Uterus (tissue), 2 donors: ENCODE results near the gene GLYR1.

Experiments used
- POLR2A ChIP-seq, 2 donors: fragments of 450-650 bp; IDR thresholded peaks; one replicate each; pipeline ENCODE4 v1.6.1; 2016; ENCODE audit warnings: antibody characterized with exemption in 2 of 2, mild to moderate bottlenecking in 1 of 2, moderate library complexity in 1 of 2
- TF ChIP-seq, protein P1 (sequence below), 4 experiments: fragments of 200-600 bp in 2 of 4; fragments of 450-650 bp in 2 of 4; sonication (generic) in 2 of 4; IDR thresholded peaks; one replicate each; pipeline ENCODE4 v1.5.1; 2016 to 2019; ENCODE audit warnings: antibody characterized with exemption in 4 of 4, mild to moderate bottlenecking in 2 of 4, moderate library complexity in 1 of 4

DNA sequence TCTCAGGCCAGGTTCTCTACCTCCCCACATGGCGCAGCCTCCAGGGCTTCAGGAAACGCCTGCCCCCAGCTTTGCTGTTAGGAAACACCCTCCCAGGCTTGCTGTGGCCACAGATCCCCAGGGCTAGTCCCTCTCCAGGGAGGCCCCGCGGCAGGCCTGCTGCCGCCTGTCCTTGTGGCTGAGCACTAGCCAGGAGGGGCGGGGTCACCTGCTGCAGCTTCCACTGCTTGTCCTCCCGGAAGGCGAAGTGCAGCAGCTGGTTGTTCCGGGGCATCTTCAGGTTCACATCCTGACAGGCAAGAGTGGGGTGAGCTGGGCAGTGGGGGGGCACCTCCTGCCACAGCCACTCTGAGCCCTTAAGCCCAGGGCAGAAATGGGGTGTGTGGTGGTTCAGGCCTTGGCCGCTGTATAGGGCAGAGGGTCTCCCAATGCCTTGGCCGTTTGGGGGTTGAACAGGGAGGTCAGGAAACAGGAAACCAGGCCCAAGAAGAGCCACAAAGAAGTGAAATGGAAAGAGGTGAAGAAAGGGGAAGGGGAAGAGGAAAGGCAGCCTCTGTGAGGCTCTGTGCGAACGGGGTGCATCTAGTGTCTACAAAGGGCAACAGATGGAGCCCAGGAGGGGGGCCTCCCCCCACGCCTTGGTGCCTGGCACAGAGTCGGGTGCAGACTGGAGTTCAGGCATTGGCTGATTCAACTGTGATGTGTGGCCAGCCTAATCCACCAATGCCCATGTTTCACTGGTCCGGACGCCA, 46.6 kb downstream of the GLYR1 start:
- TF ChIP-seq, protein P1, sequence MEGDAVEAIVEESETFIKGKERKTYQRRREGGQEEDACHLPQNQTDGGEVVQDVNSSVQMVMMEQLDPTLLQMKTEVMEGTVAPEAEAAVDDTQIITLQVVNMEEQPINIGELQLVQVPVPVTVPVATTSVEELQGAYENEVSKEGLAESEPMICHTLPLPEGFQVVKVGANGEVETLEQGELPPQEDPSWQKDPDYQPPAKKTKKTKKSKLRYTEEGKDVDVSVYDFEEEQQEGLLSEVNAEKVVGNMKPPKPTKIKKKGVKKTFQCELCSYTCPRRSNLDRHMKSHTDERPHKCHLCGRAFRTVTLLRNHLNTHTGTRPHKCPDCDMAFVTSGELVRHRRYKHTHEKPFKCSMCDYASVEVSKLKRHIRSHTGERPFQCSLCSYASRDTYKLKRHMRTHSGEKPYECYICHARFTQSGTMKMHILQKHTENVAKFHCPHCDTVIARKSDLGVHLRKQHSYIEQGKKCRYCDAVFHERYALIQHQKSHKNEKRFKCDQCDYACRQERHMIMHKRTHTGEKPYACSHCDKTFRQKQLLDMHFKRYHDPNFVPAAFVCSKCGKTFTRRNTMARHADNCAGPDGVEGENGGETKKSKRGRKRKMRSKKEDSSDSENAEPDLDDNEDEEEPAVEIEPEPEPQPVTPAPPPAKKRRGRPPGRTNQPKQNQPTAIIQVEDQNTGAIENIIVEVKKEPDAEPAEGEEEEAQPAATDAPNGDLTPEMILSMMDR (IDR thresholded peaks at IDR 0.05): no peak
- TF ChIP-seq POLR2A (IDR thresholded peaks at IDR 0.05): no peak
